Measurements from ENCODE around the gene FOCAD. TPM values are rescaled to one million over a fixed set of nuclear protein-coding genes. Genes with fewer than 3 reads are reported as not detected.

FOCAD gene
- total RNA-seq, 1 donor from 2014 or later: 38.4 TPM

DNA sequence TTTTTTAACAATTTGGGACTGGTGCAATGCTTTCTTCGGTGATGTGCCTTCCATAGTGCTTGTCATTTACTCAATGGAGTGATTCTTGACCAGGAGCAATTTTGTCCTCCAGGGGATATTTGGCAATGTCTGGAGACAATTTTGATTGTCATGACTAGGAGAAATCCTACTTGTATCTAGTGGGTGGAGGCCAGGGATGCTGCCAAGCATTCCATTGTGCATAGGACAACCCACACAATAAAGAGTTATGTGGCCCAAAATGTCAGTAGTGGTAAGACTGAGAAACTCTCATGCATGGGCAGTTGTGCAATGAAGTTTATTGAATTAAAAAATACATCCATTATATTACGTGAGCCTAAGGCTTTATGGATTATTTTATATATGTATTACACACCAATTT lies 70.5 kb downstream of the FOCAD start:
- Mint-ChIP-seq H3K4me1 (ENCODE audit: unreplicated experiment) (no peaks in the 10 kb centered on the region), H3K9me3 (ENCODE audit: unreplicated experiment) (no peaks in the 10 kb centered on the region), H3K36me3 (ENCODE audit: unreplicated experiment) (peaks cover 14% of the 10 kb centered on the region), H3K27ac (ENCODE audit: unreplicated experiment) (no peak overlapping the region), H3K27me3 (ENCODE audit: unreplicated experiment) (no peaks in the 10 kb centered on the region), H3K4me3 (ENCODE audit: unreplicated experiment) (no peak overlapping the region)
- no peak for DNase-seq (ENCODE audit: extremely low spot score, unreplicated experiment)
- TF ChIP-seq CTCF (IDR thresholded peaks at IDR 0.05): no peak

DNA sequence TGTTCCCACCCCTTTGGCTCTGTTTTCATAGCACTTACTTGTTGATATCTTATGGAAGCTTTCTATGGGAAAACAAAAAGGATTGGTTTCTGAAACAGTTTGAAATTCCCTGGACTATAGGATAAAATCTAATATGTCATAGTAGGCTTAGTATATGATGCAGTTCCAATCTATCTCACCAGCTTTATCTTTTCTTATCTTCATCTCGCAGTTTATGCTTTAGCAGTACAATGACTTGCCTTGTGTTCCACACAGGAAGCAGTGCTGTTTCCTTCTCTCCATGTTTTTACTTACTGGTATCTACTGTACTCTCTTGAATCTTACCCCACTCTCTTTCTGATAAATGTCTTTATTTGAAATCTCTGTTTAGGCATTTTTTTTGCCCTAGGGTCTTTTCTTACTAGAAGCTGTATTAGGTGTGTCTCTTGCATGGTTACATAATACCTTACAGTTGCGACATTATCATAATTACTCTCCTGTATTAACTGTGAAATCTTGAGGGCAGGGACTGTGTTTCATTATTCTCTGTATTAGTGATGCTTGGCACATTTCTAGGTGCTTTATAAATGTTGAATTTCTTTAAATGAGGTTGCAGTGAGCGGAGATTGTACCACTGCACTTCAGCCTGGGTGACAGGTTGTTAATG lies 76.3 kb downstream of the FOCAD start:
- no peak for TF ChIP-seq CTCF (IDR thresholded peaks at IDR 0.05)
- Mint-ChIP-seq H3K4me3 (ENCODE audit: unreplicated experiment) (no peak overlapping the region), H3K4me1 (ENCODE audit: unreplicated experiment) (no peaks in the 10 kb centered on the region), H3K27ac (ENCODE audit: unreplicated experiment) (no peak overlapping the region), H3K9me3 (ENCODE audit: unreplicated experiment) (no peaks in the 10 kb centered on the region), H3K27me3 (ENCODE audit: unreplicated experiment) (no peaks in the 10 kb centered on the region), H3K36me3 (ENCODE audit: unreplicated experiment) (peaks cover 32% of the 10 kb centered on the region)
- no peak for DNase-seq (ENCODE audit: extremely low spot score, unreplicated experiment)

- no peak for DNase-seq (ENCODE audit: extremely low spot score, unreplicated experiment)
- no peaks in the 10 kb centered on the region for H3K4me1 Mint-ChIP-seq (ENCODE audit: unreplicated experiment)
- TF ChIP-seq CTCF (IDR thresholded peaks at IDR 0.05): no peak
- H3K27me3 Mint-ChIP-seq (ENCODE audit: unreplicated experiment): no peaks in the 10 kb centered on the region
- peaks cover 42% of the 10 kb centered on the region for H3K36me3 Mint-ChIP-seq (ENCODE audit: unreplicated experiment)
- no peak overlapping the region for H3K27ac Mint-ChIP-seq (ENCODE audit: unreplicated experiment)
- H3K9me3 Mint-ChIP-seq (ENCODE audit: unreplicated experiment): peaks cover 3% of the 10 kb centered on the region
- H3K4me3 Mint-ChIP-seq (ENCODE audit: unreplicated experiment): no peak overlapping the region
Observed at GRCh38 chr9:20770947-20771346, 86.9 kb downstream of the FOCAD start.

DNA sequence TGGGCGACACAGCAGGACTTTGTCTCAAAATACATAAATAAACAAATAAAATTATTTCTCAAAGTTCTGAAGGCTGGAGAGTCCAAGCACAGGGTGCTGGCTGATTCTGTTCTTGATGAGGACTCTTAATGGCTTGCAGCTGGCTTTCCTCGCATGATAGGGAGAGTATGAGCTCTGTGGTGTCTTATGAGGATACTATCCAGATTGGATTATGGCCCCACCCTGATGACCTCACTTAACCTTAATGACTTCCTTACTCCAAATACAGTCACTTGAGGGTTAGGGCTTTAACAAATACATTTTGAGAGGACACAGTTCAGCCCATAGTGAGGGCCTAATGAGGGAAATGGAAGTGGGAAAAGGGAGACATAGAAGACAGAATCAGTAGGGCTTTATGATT lies 87.7 kb downstream of the FOCAD start:
- no peak for DNase-seq (ENCODE audit: extremely low spot score, unreplicated experiment)
- no peaks in the 10 kb centered on the region for H3K4me1 Mint-ChIP-seq (ENCODE audit: unreplicated experiment)
- no peaks in the 10 kb centered on the region for H3K27me3 Mint-ChIP-seq (ENCODE audit: unreplicated experiment)
- TF ChIP-seq CTCF (IDR thresholded peaks at IDR 0.05): no peak
- no peak overlapping the region for H3K27ac Mint-ChIP-seq (ENCODE audit: unreplicated experiment)
- peaks cover 3% of the 10 kb centered on the region for H3K9me3 Mint-ChIP-seq (ENCODE audit: unreplicated experiment)
- no peak overlapping the region for H3K4me3 Mint-ChIP-seq (ENCODE audit: unreplicated experiment)
- H3K36me3 Mint-ChIP-seq (ENCODE audit: unreplicated experiment): peaks cover 36% of the 10 kb centered on the region

DNA sequence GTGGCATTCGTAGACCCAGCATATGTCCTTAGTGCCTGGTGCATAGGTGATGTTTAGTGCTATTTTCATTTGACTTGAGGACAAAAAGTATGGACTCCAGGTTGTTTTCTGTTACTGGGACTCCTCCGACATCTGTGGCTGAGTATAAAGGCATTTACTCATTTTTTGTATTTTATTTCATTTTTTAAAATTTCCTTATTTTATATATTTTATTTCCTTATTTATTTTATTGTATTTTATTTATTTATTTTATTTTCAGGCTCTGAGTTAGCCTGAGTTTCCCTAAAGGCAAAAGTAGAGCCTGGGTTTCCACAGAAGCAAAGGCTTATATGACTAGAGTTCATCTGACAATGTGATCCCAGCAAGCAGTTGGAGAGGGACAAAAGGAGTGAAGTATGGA lies 91.6 kb downstream of the FOCAD start:
- Mint-ChIP-seq H3K27me3 (ENCODE audit: unreplicated experiment) (no peaks in the 10 kb centered on the region), H3K27ac (ENCODE audit: unreplicated experiment) (no peak overlapping the region), H3K4me1 (ENCODE audit: unreplicated experiment) (no peaks in the 10 kb centered on the region), H3K9me3 (ENCODE audit: unreplicated experiment) (peaks cover 3% of the 10 kb centered on the region), H3K36me3 (ENCODE audit: unreplicated experiment) (peaks cover 21% of the 10 kb centered on the region), H3K4me3 (ENCODE audit: unreplicated experiment) (no peak overlapping the region)
- no peak for TF ChIP-seq CTCF (IDR thresholded peaks at IDR 0.05)
- DNase-seq (ENCODE audit: extremely low spot score, unreplicated experiment): no peak

Data from osteocyte (in vitro differentiated cells).